HG02870 (cell line): ENCODE data around the gene TLL2.

Experiments
- ATAC-seq: cut with Tn5 transposase; IDR thresholded peaks from one replicate; pipeline ENCODE4 v1.9.1; 2021; ENCODE audit warnings: mild to moderate bottlenecking, moderate library complexity; ENCODE audit not compliant: unreplicated experiment

TLL2 gene

GRCh38 chr10:96334616-96335526 lies 178.9 kb downstream of the TLL2 start:
- ATAC-seq, result no peak

DNA sequence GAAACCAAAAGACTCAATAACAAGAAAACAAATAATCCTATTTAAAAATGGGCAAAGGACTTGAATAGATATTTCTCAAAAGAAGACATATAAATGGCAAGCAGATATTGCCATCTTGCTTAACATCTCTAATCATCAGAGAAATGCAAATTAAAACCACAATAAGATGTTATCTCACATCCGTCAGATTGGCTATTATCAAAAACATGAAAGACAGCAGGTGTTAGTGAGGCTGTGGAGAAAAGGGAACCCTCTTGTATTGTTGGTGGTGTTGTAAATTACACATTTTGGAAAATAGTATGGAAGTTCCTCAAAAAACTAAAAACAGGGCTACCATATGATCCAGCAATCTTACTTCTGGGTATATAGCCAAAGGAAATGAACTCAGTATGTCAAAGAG lies 180.6 kb downstream of the TLL2 start:
- no peak for ATAC-seq

DNA sequence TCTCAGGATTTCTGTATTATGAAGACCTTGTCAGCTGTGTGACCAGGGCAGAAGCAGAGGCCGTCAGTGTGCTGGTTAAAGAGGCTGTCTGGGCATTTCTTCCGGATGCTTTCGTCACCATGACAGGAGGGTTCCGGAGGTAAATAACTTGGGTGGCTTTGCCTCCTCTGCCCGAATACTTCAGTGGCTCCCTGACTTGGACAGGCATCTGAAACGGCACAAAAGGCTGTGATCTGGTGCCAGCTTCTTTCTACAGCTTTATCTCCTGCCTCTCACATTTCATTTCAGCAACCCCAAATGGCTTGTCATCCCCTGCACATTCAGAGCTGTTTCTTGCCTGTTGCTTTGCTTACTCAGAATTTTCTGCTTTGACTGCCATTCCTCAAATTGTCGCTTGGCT lies 186.3 kb downstream of the TLL2 start:
- no peak for ATAC-seq

DNA sequence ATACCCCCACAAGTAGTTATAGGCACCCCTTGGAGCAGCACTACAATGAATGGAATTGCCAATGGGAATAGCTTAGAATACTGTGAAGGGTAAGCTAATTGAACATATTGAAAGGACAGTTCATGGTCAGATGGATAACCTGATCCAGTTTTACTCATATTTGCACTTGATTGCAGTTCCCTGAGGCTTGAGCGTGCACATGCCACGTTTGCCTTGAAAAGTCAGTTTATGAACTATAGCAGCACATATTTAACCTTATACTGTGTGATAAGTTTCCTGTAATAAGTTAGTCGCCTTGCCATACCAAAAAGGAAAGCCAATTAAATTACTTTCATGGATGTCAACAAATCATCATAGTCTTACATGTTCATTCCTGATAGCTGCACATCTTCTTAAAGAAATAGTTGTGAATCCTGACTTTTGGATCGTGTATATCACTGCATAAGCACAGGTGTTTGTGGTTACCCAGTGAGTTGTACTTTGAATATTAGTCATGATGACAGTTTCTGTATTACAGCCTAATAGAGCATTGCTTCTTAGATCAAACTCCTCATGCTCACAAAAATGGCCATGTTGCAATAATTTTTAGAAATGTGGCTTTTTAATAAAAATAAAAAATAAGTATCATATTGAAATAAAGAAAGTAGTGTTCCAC lies 187.9 kb downstream of the TLL2 start:
- ATAC-seq, result peak; percentile 96

GRCh38 chr10:96324447-96324846 lies 189.3 kb downstream of the TLL2 start:
- ATAC-seq, result no peak

DNA sequence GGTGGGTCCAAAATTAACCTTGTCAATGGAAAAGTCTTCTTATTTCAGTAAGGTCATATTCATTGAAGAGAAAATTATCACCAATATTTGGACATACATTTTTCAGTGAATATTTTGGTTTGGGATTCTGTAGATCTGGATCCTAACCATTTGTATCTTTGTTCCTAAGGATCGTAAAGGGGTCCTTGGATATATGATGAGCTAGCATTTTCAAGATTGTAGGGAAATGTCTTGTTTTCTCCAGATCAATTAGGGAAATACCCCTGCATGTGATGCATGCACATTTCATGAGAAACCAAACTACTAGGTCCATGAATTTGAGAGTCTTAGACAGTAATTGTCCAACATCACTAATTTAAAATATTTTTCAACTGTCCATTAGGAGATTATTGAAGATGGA lies 191.5 kb downstream of the TLL2 start:
- ATAC-seq, result no peak

- ATAC-seq, result no peak
These were observed 191.9 kb downstream of the TLL2 start for GRCh38 chr10:96321822-96322221.

DNA sequence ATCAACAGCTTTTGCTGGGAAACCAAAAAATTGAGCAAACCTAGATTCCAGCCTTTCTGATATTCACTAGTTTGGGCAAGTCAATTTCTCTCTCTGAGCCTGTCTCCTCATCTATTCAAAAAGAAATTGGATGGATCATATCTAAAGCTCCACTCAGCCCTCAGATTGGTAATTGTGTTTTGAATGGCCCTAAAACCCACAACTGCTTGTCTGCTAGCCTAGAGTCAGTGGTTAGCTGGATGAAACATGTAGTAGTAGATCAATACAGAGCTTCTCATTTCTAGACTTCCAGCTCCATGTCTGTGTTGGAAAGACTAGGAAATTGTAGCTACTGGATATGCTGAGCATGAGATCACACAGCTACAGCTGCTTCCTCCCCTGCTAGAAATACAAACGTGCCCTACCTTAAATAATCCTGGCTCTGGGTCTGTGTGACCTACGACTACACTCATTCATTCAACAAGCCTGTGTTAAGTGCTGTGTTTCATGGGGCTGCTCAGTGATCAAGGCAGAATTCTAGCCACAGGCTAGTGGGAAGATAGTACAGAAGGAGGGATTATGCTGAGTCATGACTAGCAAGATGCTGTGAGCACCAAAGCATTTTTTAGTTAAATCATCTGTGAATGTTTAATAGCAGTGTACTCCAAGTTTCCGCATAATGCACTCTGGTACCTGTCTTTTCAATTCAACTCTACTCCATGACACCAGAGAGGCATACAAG lies 193.8 kb downstream of the TLL2 start:
- ATAC-seq, result no peak

DNA sequence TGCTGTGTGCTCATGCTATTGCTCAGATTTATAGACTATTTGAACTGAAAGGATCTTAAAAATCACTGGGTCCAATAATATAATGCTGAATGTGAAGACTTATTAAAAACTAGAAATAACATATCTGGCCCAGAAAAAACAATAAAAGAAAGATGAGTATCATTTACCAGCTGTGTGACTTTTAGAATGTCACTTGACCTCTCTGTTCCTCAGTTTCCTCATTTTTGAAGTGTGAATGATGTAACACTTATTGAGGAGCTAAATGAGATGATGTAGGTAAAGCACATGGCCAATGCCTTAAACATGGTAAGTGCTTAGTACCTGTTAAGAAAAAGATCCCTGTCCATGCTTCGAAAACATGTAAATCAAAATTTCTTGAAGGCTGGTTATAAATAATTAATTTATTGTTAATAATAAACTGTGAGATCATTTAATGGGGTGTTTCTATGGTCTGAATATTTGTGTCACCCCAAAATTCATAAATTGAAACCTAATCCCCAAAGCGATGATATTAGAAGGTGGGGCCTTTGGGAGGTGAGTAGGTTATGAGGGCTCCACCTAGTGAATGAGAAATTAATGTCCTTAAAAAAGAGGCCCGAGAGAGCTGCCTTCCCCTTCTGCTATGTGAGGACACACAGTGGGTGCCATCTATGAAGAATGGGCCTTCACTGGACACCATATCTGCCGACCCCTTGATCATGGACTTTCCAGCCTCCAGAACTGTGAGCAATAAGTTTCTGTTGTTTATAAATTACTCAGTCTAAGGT lies 196.5 kb downstream of the TLL2 start:
- ATAC-seq, result no peak
